HS-27A (cell line): ENCODE results near the gene SLC4A2.
"Not testable (repeated sequence)": the region's sequence is repeated elsewhere in the genome, so short reads cannot be mapped to it uniquely, and the experiment has no call there.

Experiments
- DNase-seq: peaks from one replicate; pipeline ENCODE4 v3.0.0-alpha.2; 2012; ENCODE audit warnings: low read depth, missing footprints

The SLC4A2 gene

GRCh38 chr7:151024435-151025056 lies 34.8 kb upstream of the SLC4A2 start, which contains the start of gene ATG9B:
Gene ATG9B (minus strand): TSS chr7:151024494. CDS start chr7:151024423, 71 bp downstream.
- DNase-seq = no peak

GRCh38 chr7:151025924-151026671 lies 33.3 kb upstream of the SLC4A2 start:
- DNase-seq = no peak

- DNase-seq = not testable (repeated sequence)
These were observed 32.3 kb upstream of the SLC4A2 start for GRCh38 chr7:151026771-151027727.

- DNase-seq = not testable (repeated sequence)
These were observed 31.7 kb upstream of the SLC4A2 start for GRCh38 chr7:151027728-151028130.

- peak; percentile 94 for DNase-seq
These were observed 31.1 kb upstream of the SLC4A2 start, which contains the start of gene ABCB8 for GRCh38 chr7:151028131-151028947. Gene ABCB8 (plus strand): TSS chr7:151028450. CDS start chr7:151028516, 66 bp downstream.

GRCh38 chr7:151028948-151029501 lies 30.4 kb upstream of the SLC4A2 start:
- no peak for DNase-seq

GRCh38 chr7:151031011-151031410 lies 28.4 kb upstream of the SLC4A2 start:
- DNase-seq = no peak

GRCh38 chr7:151032936-151033863 lies 26.2 kb upstream of the SLC4A2 start:
- DNase-seq = no peak

- no peak for DNase-seq
These were observed 25.5 kb upstream of the SLC4A2 start for GRCh38 chr7:151033864-151034249.

GRCh38 chr7:151034312-151035025 lies 24.9 kb upstream of the SLC4A2 start:
- DNase-seq = no peak

GRCh38 chr7:151035026-151035717 lies 24.2 kb upstream of the SLC4A2 start:
- DNase-seq = no peak

GRCh38 chr7:151035902-151036301 lies 23.5 kb upstream of the SLC4A2 start:
- no peak for DNase-seq

GRCh38 chr7:151038951-151039849 lies 20.2 kb upstream of the SLC4A2 start:
- peak; percentile 65 for DNase-seq

GRCh38 chr7:151039850-151040548 lies 19.4 kb upstream of the SLC4A2 start:
- DNase-seq = no peak

- DNase-seq = no peak
These were observed 18.6 kb upstream of the SLC4A2 start for GRCh38 chr7:151040616-151041375.

GRCh38 chr7:151043449-151043848 lies 15.9 kb upstream of the SLC4A2 start:
- DNase-seq = not testable (repeated sequence)
